NCI-H2196 treated with DMSO at 0.1 percent for 48 hours (cell line): ENCODE measurements around the gene COBLL1.
"Not testable (repeated sequence)": the region's sequence is repeated elsewhere in the genome, so short reads cannot be mapped to it uniquely, and the experiment has no call there.

Source experiments
- DNase-seq: peaks from one replicate; lab custom pipeline; 2025; ENCODE audit not compliant: unreplicated experiment; lab: John Stamatoyannopoulos, UW

COBLL1 gene

DNA sequence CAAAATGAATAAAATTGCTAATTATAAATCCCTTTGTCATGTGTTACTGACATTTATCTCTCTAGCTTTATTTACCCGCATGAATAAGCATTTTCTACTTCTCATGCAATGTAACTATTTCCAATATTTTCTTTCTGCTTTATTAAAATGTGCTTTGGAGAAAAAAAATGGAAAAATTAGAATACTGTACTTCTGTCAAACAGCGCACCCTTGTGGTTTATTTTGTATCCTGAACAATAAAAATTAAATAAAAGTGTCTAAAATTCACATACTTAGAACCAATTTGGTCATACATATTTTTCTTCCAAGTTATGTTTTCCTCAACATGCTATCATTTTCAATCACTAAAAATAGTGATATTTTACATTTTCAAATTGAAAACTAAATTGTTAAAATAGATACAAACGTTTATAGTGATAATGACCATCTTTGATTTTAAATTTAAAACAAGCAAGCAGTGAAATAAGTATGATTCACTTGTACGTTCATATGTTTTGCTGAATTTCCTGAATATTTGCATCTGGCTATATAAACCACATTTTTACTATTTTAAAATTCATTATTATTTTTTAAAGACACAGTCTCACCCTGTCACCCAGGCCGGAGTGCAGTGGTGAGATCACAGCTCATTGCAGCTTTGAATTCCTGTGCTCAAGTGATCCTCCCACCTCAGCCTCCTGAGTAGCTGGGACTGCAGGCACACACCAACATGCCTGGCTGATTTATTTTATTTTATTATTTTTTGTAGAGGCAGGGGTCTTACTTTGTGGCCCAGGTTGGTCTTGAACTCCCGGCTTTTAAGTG is 124.4 kb downstream of the COBLL1 start:
- DNase-seq, result no peak

- DNase-seq, result no peak
These were observed 127.2 kb downstream of the COBLL1 start for GRCh38 chr2:164714471-164714870.

DNA sequence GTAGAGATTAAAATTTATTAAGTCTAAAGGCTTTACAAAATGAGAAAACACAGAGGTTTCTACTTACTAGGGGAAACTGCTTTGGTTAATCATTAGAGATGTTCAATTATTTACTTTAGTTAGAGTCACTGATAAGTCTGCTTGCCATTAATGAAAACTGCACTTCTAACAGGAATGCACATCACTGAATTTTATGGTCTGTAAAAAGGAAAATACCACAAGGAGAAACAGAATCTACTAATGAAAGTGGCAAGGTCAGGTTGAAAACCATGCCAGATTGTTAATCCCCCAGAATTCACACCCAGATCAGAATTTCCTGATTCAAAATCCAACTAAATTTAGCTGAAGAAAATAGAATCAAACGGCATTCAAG is 129.9 kb downstream of the COBLL1 start:
- no peak for DNase-seq

DNA sequence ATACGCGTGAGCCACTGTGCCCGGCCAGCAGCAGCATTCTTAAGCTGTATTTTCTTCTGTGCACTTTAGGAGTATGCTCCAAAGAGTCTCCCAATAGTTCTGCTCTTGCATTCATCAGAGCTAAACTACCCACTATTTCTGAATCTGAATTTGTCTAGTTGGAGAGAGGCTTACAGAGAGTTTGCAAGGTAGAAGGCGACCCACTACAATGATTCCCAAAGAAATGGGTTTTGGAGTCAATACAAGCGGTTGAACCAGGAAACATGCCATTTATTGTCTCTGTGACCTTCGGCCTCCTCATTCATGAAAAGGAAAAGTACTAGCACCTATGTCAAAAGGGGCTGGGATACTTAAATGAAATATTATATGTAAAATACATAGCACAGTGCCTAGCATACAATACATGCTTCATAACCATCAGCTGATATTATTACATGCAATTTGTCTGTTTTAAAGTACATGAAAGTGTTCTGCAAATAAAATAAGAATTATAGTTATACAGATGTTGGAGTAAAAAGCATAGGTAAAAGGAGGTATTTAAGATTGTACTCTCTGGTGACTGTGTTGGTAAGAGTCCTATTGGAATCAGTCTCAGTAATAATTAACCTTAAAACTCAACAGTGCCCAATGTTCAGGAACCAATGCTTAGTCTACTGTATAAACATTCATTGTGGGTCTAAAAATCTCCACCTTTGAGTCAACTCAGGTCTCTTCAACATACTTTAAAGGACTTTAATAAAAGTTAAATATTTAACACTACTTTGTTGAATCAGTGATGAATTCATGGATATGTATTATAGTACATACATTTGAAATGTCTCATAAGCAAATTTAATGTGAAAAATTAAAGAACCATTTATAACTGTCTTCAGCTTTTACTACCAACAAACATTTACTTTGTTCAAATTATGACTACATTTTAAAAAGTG is 130.5 kb downstream of the COBLL1 start:
- no peak for DNase-seq

- not testable (repeated sequence) for DNase-seq
These were observed 131.3 kb downstream of the COBLL1 start for GRCh38 chr2:164710252-164710836.

DNA sequence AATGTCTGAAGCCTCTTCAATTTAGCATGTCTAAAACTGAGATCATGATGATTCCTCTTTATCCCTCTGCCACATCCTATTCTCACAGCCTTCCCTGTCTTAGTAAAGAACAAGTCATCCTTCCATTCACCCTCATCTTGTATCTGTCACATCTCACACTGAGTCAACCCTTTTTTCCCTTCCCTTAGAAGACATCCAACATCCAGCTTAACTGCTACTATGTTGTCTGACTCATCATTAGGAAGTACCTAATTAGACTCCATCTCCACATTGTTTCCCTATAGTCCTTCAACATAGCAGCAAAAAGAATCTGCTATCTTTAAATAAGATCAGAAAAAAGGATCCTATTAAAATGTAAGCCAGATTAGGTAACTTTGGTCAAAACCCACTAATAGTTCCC is 135.1 kb downstream of the COBLL1 start:
- no peak for DNase-seq

DNA sequence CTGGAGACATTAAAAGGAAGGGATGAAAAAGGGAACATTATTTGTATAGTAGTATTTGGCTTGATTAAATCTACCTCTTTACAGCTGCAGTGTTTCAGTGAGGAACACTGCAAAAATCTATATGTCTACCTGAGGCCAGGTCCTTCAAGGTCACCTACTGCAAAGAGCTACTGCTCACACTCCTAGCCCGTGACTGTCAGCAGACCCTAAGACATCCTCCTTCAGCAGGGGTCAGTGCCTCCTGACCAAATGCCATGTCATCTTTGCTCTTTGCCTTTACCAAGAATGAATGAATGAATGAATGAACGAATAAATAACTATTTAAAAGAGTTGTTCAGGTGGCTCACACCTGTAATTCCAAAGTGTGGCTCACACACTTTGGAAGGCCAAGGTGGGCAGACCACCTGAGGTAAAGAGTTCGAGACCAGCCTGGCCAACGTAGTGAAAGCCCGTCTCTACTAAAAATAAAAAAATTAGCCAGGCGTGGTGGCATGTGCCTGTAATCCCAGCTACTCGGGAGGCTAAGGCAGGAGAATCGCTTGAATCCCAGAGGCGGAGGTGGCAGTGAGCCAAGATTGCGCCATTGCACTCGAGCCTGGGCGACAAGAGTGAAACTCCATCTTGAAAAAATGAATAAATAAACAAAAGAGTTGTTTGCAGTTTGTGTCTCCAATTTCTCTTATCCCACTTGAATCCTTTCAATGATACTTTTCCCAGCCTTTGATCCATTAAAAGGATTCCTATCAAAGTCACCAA is 136.0 kb downstream of the COBLL1 start:
- no peak for DNase-seq

DNA sequence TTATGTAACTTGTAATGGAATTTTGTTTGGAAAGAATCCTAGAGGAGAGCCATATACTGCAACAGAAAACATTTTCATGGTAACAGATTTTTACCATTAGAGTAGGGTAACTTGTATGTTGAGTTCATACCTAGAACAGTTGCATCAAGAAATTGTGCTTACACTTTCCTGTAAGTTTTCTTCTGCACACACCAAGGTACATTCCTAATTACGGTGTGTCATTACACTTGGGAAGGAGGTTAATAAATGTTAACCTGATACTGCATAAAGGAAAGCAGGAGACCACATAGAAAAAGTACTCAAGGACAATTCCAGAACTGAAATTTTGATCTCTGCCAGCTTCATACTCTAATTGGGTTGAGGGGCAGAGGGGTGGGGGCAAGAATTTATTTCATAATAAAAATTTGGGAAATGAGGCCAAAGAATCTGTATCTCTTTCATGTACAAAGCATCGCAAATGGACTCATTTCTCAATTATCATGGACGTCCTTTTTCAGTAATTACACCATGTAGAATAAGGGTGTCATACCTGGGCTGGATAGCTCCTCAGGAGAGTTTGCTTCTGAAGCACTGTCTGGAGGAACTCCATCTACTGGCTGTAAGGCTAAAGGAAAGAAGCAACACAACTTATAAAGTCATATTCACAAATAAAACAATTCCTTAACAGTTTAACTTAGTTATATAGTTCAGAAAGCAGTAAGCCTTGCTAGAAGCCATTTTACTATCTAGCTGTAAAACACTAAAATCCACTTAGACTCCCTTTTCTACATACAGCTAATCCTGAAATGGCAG is 137.5 kb downstream of the COBLL1 start:
- no peak for DNase-seq

- DNase-seq, result no peak
These were observed 140.1 kb downstream of the COBLL1 start for GRCh38 chr2:164701565-164701964.

- DNase-seq, result no peak
These were observed 141.2 kb downstream of the COBLL1 start for GRCh38 chr2:164700390-164700789.

- DNase-seq, result no peak
These were observed 143.7 kb downstream of the COBLL1 start for GRCh38 chr2:164697688-164698461.

GRCh38 chr2:164696634-164697033 is 145.0 kb downstream of the COBLL1 start:
- no peak for DNase-seq

DNA sequence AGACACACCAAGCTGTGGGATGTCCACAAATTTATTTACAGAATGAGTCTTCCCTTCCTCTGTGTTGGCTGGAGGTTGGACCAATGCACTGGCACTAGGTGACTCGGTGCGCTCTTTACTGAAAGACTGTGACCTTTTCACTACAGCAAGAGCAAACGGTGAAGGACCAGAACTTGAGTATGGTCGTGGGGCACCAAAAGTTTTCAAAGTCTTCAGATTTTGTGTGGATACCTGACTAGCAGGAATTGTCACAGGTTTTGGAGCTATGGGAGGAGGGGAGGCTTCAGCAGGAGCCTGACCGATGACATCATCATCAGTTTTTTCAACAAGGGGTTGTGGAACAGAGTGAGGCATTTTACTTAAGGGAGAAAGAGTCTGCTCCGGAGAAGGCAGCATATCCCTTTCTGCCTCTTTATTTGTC is 147.3 kb downstream of the COBLL1 start:
- DNase-seq, result no peak

GRCh38 chr2:164693834-164694233 is 147.8 kb downstream of the COBLL1 start:
- DNase-seq, result no peak

DNA sequence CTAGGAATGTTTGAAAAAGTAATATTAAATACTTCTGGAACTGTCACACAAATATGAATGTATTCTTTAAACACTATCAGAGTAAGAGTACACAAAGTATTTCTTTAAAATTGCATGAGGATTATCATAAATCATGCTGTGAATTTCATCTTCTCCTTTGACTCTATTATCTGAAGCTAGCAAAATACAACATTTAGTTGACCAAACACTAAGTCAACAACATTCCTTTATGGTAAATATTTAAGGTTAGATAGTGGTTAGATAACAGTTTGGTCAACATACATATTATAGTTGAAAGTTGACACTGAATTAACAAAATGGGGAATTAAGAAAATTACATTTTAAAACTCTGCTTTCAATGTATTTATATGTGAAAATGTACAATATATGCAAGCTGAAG is 148.2 kb downstream of the COBLL1 start:
- DNase-seq, result no peak

GRCh38 chr2:164692958-164693357 is 148.7 kb downstream of the COBLL1 start:
- no peak for DNase-seq

DNA sequence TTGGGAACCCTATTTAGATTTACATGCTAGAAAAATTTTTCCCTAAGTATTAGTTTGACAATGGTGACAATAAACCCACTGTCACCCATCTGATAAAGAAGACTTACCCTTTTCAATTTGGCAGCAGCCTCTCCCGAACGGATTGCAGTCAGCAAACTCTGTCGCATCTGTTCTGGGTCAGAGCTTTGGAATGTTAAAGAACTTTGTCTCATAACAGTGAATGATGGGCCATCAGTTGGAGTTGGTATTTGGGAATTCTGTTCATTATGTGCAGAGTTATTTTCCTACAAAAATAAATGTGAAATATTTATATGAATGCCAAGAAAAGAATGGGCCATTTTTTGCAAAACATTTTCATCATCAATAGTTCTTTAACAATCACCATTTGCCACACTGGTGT is 149.5 kb downstream of the COBLL1 start:
- no peak for DNase-seq

GRCh38 chr2:164691346-164691887 is 150.2 kb downstream of the COBLL1 start:
- DNase-seq, result no peak

GRCh38 chr2:164690361-164690760 is 151.3 kb downstream of the COBLL1 start:
- DNase-seq, result no peak
